SU-DHL-6 (cell line): ENCODE data around the gene SPEG.

Experiments used
- H2AFZ ChIP-seq: fragments of 200-600 bp; sonication (generic); 2 replicates; pipeline ENCODE4 v1.6.1; 2014; ENCODE audit warnings: low read depth, mild to moderate bottlenecking, moderate library complexity, mixed read lengths, antibody characterized with exemption, low read length; ENCODE audit not compliant: severe bottlenecking
- H3F3A ChIP-seq: fragments of 200-600 bp; shearing (Covaris generic); 2 replicates; pipeline ENCODE4 v1.6.0; 2016; ENCODE audit warnings: antibody characterized with exemption, mild to moderate bottlenecking; ENCODE audit not compliant: insufficient read depth
- H3K27ac ChIP-seq: fragments of 200-600 bp; sonication (generic); 2 replicates; pipeline ENCODE4 v1.5.1; 2016; ENCODE audit warnings: low read depth, mild to moderate bottlenecking, low read length, moderate library complexity, mixed read lengths
- H3K27me3 ChIP-seq: fragments of 200-600 bp; sonication (generic), shearing (Covaris generic); 2 replicates; pipeline ENCODE4 v1.6.0; 2014; ENCODE audit warnings: mild to moderate bottlenecking, low read length
- H3K36me3 ChIP-seq: fragments of 200-600 bp; sonication (generic); 2 replicates; pipeline ENCODE4 v1.6.1; 2014; ENCODE audit warnings: mild to moderate bottlenecking, low read length, mixed read lengths
- H3K4me2 ChIP-seq: fragments of 300-600, 200-600 bp; shearing (Covaris generic), sonication (generic); 2 replicates; pipeline ENCODE4 v1.6.0; 2014; ENCODE audit warnings: low read length, low read depth, mild to moderate bottlenecking; ENCODE audit not compliant: poor library complexity, severe bottlenecking
- H3K4me3 ChIP-seq: fragments of 200-600 bp; sonication (generic); 2 replicates; pipeline ENCODE4 v1.5.1; 2014; ENCODE audit warnings: antibody characterized with exemption, low read length, mild to moderate bottlenecking, mixed read lengths; ENCODE audit not compliant: insufficient read depth, poor library complexity, severe bottlenecking
- H3K79me2 ChIP-seq: fragments of 200-600 bp; sonication (generic); 2 replicates; pipeline ENCODE4 v1.6.1; 2014; ENCODE audit warnings: mild to moderate bottlenecking, low read length, moderate library complexity; ENCODE audit not compliant: insufficient read depth
- H3K9ac ChIP-seq: fragments of 200-600 bp; sonication (generic); 2 replicates; pipeline ENCODE4 v1.7.0; 2014; ENCODE audit warnings: mild to moderate bottlenecking, low read length
- H3K9me2 ChIP-seq: fragments of 200-600 bp; sonication (generic); replicated peaks from 2 replicates; pipeline ENCODE4 v1.6.1; 2014; ENCODE audit warnings: low read length; ENCODE audit not compliant: insufficient read depth
- H3K9me3 ChIP-seq: fragments of 200-600 bp; sonication (generic); 2 replicates; pipeline ENCODE4 v1.6.1; 2014; ENCODE audit warnings: low read length, mixed read lengths; ENCODE audit not compliant: insufficient read depth
- H4K20me1 ChIP-seq: fragments of 200-600 bp; sonication (generic); 2 replicates; pipeline ENCODE4 v1.6.1; 2014; ENCODE audit warnings: low read depth, mild to moderate bottlenecking, antibody characterized with exemption, low read length, moderate library complexity, mixed read lengths
- CTCF ChIP-seq: fragments of 200-600 bp; sonication (generic); IDR thresholded peaks from one replicate; pipeline ENCODE4 v1.5.1; 2017; ENCODE audit warnings: antibody characterized with exemption, mild to moderate bottlenecking, low read length, moderate library complexity; ENCODE audit not compliant: insufficient read depth, poor library complexity, severe bottlenecking
- EZH2phosphoT487 ChIP-seq: fragments of 200-600 bp; sonication (generic), shearing (Covaris generic); conservative IDR thresholded peaks from 2 replicates; pipeline ENCODE4 v1.6.1; 2018; ENCODE audit warnings: mild to moderate bottlenecking, antibody characterized with exemption, low read length, moderate library complexity, mixed read lengths

Gene SPEG

GRCh38 chr2:219403861-219404260 is 30.8 kb upstream of the SPEG start:
- no peak overlapping the region for H3K9ac ChIP-seq
- no peak overlapping the region for H3K4me3 ChIP-seq
- H3K36me3 ChIP-seq, result no peaks in the 10 kb centered on the region
- no peaks in the 10 kb centered on the region for H3K79me2 ChIP-seq
- H3K9me2 ChIP-seq, result no peaks in the 10 kb centered on the region
- no peaks in the 10 kb centered on the region for H3K9me3 ChIP-seq
- no peak overlapping the region for H2AFZ ChIP-seq
- no peak overlapping the region for H3K4me2 ChIP-seq
- no peaks in the 10 kb centered on the region for H3K27me3 ChIP-seq
- no peaks in the 10 kb centered on the region for H3F3A ChIP-seq
- no peak overlapping the region for H3K27ac ChIP-seq
- TF ChIP-seq CTCF, result no peak
- no peak for TF ChIP-seq EZH2phosphoT487
- no peaks in the 10 kb centered on the region for H4K20me1 ChIP-seq

- no peak overlapping the region for H3K9ac ChIP-seq
These were observed 30.2 kb upstream of the SPEG start for GRCh38 chr2:219404291-219404910.

GRCh38 chr2:219404954-219405353 is 29.7 kb upstream of the SPEG start:
- Histone ChIP-seq H3K9me3 (no peaks in the 10 kb centered on the region), H3K27me3 (no peaks in the 10 kb centered on the region), H3K36me3 (no peaks in the 10 kb centered on the region), H4K20me1 (no peaks in the 10 kb centered on the region), H3K4me2 (no peak overlapping the region), H3K9me2 (no peaks in the 10 kb centered on the region), H3K4me3 (no peak overlapping the region), H3K9ac (no peak overlapping the region), H3F3A (no peaks in the 10 kb centered on the region), H3K27ac (no peak overlapping the region), H3K79me2 (no peaks in the 10 kb centered on the region), H2AFZ (no peak overlapping the region)
- TF ChIP-seq CTCF, result no peak
- TF ChIP-seq EZH2phosphoT487, result no peak

More at GRCh38 chr2:219404291-219404910, 30.2 kb upstream of the SPEG start:
- Histone ChIP-seq H3F3A (no peaks in the 10 kb centered on the region), H4K20me1 (no peaks in the 10 kb centered on the region), H3K36me3 (no peaks in the 10 kb centered on the region), H3K9me2 (no peaks in the 10 kb centered on the region), H3K79me2 (no peaks in the 10 kb centered on the region), H3K4me2 (no peak overlapping the region), H3K27ac (no peak overlapping the region), H2AFZ (no peak overlapping the region), H3K4me3 (no peak overlapping the region), H3K9me3 (no peaks in the 10 kb centered on the region), H3K27me3 (no peaks in the 10 kb centered on the region)
- TF ChIP-seq CTCF, result no peak
- no peak for TF ChIP-seq EZH2phosphoT487
